ENCODE results near the gene SLC31A1.

DNA sequence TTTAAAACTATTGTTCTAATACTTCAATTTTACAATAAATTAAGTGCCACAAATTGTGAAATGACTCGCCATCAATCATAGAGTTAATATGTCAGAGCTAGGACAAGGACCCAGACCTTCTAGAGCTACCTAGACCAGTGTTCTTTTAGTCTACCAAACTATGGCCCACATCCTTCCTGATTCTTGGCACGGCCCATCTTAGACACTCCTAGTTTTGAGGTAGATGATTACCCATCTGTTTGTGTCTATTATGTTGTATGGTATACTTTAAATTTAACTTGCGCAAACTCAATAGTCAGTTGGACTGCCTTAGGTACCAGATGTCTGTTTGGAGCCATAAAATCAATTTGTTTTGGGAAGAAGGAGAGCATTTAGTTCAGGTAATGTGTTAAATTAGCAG is 36.5 kb downstream of the SLC31A1 start:
- TF ChIP-seq, protein P1, sequence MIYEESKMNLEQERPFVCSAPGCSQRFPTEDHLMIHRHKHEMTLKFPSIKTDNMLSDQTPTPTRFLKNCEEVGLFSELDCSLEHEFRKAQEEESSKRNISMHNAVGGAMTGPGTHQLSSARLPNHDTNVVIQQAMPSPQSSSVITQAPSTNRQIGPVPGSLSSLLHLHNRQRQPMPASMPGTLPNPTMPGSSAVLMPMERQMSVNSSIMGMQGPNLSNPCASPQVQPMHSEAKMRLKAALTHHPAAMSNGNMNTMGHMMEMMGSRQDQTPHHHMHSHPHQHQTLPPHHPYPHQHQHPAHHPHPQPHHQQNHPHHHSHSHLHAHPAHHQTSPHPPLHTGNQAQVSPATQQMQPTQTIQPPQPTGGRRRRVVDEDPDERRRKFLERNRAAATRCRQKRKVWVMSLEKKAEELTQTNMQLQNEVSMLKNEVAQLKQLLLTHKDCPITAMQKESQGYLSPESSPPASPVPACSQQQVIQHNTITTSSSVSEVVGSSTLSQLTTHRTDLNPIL (CRISPR knock-in tag; IDR thresholded peaks at IDR 0.05; ENCODE audit: low read depth), result no peak
- TF ChIP-seq, protein P2, sequence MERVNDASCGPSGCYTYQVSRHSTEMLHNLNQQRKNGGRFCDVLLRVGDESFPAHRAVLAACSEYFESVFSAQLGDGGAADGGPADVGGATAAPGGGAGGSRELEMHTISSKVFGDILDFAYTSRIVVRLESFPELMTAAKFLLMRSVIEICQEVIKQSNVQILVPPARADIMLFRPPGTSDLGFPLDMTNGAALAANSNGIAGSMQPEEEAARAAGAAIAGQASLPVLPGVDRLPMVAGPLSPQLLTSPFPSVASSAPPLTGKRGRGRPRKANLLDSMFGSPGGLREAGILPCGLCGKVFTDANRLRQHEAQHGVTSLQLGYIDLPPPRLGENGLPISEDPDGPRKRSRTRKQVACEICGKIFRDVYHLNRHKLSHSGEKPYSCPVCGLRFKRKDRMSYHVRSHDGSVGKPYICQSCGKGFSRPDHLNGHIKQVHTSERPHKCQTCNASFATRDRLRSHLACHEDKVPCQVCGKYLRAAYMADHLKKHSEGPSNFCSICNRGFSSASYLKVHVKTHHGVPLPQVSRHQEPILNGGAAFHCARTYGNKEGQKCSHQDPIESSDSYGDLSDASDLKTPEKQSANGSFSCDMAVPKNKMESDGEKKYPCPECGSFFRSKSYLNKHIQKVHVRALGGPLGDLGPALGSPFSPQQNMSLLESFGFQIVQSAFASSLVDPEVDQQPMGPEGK (CRISPR knock-in tag; IDR thresholded peaks at IDR 0.05; ENCODE audit: borderline replicate concordance), result no peak
- TF ChIP-seq ZNF565 (CRISPR knock-in tag; conservative IDR thresholded peaks at IDR 0.05; ENCODE audit: low read depth), result no peak
